ENCODE measurements around the gene APOE.

- TF ChIP-seq CTCF (IDR thresholded peaks at IDR 0.05) (no peak), POLR2A (IDR thresholded peaks at IDR 0.05) (no peak)
Measured at GRCh38 chr19:44883922-44884321, 21.7 kb upstream of the APOE start.

Data from body of pancreas (tissue), 4 donors.